ENCODE results near the gene GMPPA.

- no peak for TF ChIP-seq CTCF (IDR thresholded peaks at IDR 0.05)
- TF ChIP-seq POLR2A (IDR thresholded peaks at IDR 0.05): no peak
These were observed 46.9 kb upstream of the GMPPA start for GRCh38 chr2:219451661-219452360.

All from right lobe of liver (tissue), 4 donors.